RWPE2 (cell line): ENCODE results near the gene SVIL.
A peak's percentile ranks its signal among the peaks of the same experiment; 100 is the strongest.

ENCODE experiments used
- ATAC-seq: fragments of 200-7000 bp; cut with Tn5 transposase; 3 replicates; pipeline ENCODE4 v1.9.1; 2021; ENCODE audit warnings: low read depth
- DNase-seq: peaks from one replicate; pipeline ENCODE4 v3.0.0-alpha.2; 2020; ENCODE audit warnings: low spot score
- H3K27ac ChIP-seq: fragments of 450-650 bp; 2 replicates; pipeline ENCODE4 v1.5.1; 2017; ENCODE audit warnings: mild to moderate bottlenecking; ENCODE audit not compliant: poor library complexity, severe bottlenecking
- H3K27me3 ChIP-seq: fragments of 250-450 bp; sonication (Bioruptor Pico); 2 replicates; pipeline ENCODE4 v1.5.1; 2021; ENCODE audit warnings: mild to moderate bottlenecking, moderate library complexity; ENCODE audit not compliant: insufficient read depth, poor library complexity, severe bottlenecking
- H3K36me3 ChIP-seq: fragments of 250-450 bp; sonication (Bioruptor Pico); 2 replicates; pipeline ENCODE4 v1.5.1; 2020; ENCODE audit warnings: low read depth, mild to moderate bottlenecking, moderate library complexity
- H3K4me1 ChIP-seq: fragments of 250-450 bp; sonication (Bioruptor Pico); 2 replicates; pipeline ENCODE4 v1.5.1; 2021; ENCODE audit warnings: mild to moderate bottlenecking, moderate library complexity; ENCODE audit not compliant: insufficient read depth, poor library complexity, severe bottlenecking
- H3K4me3 ChIP-seq: fragments of 250-450 bp; sonication (Bioruptor Pico); 2 replicates; pipeline ENCODE4 v1.5.1; 2021; ENCODE audit warnings: mild to moderate bottlenecking, moderate library complexity; ENCODE audit not compliant: severe bottlenecking
- H3K9me3 ChIP-seq: fragments of 250-450 bp; sonication (Bioruptor Pico); 2 replicates; pipeline ENCODE4 v1.5.1; 2021; ENCODE audit warnings: mild to moderate bottlenecking, moderate library complexity; ENCODE audit not compliant: severe bottlenecking
- TF ChIP-seq, protein P1 (sequence below): fragments of 450-650 bp; IDR thresholded peaks from one replicate; pipeline ENCODE4 v1.5.1; 2017; ENCODE audit warnings: mild to moderate bottlenecking, moderate library complexity; ENCODE audit not compliant: poor library complexity, severe bottlenecking

The SVIL gene

GRCh38 chr10:29634764-29635625 lies at the start of gene SVIL:
Gene SVIL, minus strand, starts transcription at chr10:29634971. Its CDS starts 79,913 bp downstream, at chr10:29555058.
- no peaks in the 10 kb centered on the region for H3K27me3 ChIP-seq
- H3K4me1 ChIP-seq, result peaks cover 56% of the 10 kb centered on the region
- ATAC-seq (peak; percentile 76), DNase-seq (no peak)
- H3K36me3 ChIP-seq, result no peaks in the 10 kb centered on the region; the same call in 1 of the 2 replicates
- TF ChIP-seq, protein P1, sequence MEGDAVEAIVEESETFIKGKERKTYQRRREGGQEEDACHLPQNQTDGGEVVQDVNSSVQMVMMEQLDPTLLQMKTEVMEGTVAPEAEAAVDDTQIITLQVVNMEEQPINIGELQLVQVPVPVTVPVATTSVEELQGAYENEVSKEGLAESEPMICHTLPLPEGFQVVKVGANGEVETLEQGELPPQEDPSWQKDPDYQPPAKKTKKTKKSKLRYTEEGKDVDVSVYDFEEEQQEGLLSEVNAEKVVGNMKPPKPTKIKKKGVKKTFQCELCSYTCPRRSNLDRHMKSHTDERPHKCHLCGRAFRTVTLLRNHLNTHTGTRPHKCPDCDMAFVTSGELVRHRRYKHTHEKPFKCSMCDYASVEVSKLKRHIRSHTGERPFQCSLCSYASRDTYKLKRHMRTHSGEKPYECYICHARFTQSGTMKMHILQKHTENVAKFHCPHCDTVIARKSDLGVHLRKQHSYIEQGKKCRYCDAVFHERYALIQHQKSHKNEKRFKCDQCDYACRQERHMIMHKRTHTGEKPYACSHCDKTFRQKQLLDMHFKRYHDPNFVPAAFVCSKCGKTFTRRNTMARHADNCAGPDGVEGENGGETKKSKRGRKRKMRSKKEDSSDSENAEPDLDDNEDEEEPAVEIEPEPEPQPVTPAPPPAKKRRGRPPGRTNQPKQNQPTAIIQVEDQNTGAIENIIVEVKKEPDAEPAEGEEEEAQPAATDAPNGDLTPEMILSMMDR, result no peak
- no peak within 1 kb of the TSS for H3K4me3 ChIP-seq
- peak within 1 kb of the TSS; percentile 97 for H3K27ac ChIP-seq
- H3K9me3 ChIP-seq, result no peaks in the 10 kb centered on the region

DNA sequence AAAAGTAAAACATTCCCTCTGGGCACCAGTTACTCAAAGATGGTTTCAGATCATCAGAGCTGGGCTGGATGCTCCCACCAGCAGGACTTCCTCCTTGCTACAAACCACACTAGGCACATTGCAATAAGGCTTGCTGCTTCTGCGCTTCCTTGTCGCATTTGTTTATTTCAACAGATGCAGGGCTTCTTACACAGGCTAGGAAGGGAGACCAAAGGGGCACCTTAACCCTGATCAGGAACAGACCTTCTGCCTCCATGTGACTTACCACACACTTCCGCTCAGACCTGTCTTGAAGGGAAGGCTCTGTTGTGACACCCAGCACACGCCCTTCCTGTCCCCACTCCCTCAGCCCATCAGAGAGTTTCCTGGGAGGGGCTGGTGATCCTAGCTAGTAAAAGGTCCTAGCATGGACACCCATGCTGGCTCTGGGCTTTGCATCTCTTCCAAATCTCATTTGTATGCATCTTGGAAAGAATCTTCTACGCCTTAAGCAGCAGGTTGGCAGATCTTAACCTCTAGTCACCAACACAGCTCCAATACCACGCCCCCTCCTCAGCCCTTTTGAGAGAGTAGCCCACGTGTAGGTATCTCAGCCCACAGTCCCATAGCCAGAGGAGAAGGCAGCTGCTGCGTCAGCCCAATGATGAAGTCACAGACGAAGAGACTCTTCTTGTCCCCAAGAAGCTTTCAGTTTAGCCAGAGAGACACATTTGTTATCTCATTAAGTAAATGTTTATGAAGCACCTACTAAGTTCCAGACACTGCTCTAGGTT lies 47.1 kb upstream of the SVIL start:
- Histone ChIP-seq H3K9me3 (no peaks in the 10 kb centered on the region), H3K36me3 (peaks cover 19% of the 10 kb centered on the region), H3K27me3 (no peaks in the 10 kb centered on the region), H3K4me3 (no peak overlapping the region), H3K27ac (no peak overlapping the region), H3K4me1 (peaks cover 3% of the 10 kb centered on the region)
- ATAC-seq (no peak), DNase-seq (no peak)
- TF ChIP-seq, protein P1, result no peak

DNA sequence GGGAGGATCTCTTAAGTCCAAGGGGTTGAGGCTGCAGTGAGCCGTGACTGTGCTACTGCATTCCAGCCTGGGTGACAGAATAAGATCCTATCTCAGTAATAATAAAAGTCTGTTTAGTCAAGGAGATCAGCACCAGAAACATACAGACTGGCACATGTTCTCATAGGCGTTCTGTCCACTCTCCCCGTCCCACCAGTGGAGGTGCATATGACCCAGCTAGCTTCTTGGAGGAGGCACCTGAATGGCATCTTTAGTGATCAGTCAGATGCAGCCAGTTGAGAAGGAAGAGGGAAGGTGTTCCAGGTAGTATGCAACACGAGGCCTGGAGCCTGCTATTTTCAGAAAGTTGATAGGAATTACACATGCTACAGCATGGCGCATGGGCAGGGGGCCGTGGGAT lies 45.3 kb upstream of the SVIL start:
- TF ChIP-seq, protein P1, result no peak
- peaks cover 3% of the 10 kb centered on the region for H3K4me1 ChIP-seq
- no peak overlapping the region for H3K27ac ChIP-seq
- DNase-seq (no peak), ATAC-seq (no peak)
- no peak overlapping the region for H3K4me3 ChIP-seq
- no peaks in the 10 kb centered on the region for H3K27me3 ChIP-seq
- peaks cover 7% of the 10 kb centered on the region for H3K36me3 ChIP-seq
- no peaks in the 10 kb centered on the region for H3K9me3 ChIP-seq

GRCh38 chr10:29676732-29677131 lies 42.0 kb upstream of the SVIL start:
- TF ChIP-seq, protein P1, result no peak
- Histone ChIP-seq H3K36me3 (no peaks in the 10 kb centered on the region; the same call in 1 of the 2 replicates), H3K9me3 (no peaks in the 10 kb centered on the region), H3K27ac (no peak overlapping the region), H3K27me3 (no peaks in the 10 kb centered on the region), H3K4me3 (no peak overlapping the region), H3K4me1 (peaks cover under 1% of the 10 kb centered on the region)
- ATAC-seq (no peak), DNase-seq (no peak)
